SU-DHL-6 (cell line): Measurements from ENCODE around the gene ZFYVE16.

ENCODE experiments used
- H2AFZ ChIP-seq: fragments of 200-600 bp; sonication (generic); 2 replicates; pipeline ENCODE4 v1.6.1; 2014; ENCODE audit warnings: low read depth, mild to moderate bottlenecking, moderate library complexity, mixed read lengths, antibody characterized with exemption, low read length; ENCODE audit not compliant: severe bottlenecking
- H3F3A ChIP-seq: fragments of 200-600 bp; shearing (Covaris generic); 2 replicates; pipeline ENCODE4 v1.6.0; 2016; ENCODE audit warnings: antibody characterized with exemption, mild to moderate bottlenecking; ENCODE audit not compliant: insufficient read depth
- H3K27ac ChIP-seq: fragments of 200-600 bp; sonication (generic); 2 replicates; pipeline ENCODE4 v1.5.1; 2016; ENCODE audit warnings: low read depth, mild to moderate bottlenecking, low read length, moderate library complexity, mixed read lengths
- H3K27me3 ChIP-seq: fragments of 200-600 bp; sonication (generic), shearing (Covaris generic); 2 replicates; pipeline ENCODE4 v1.6.0; 2014; ENCODE audit warnings: mild to moderate bottlenecking, low read length
- H3K36me3 ChIP-seq: fragments of 200-600 bp; sonication (generic); 2 replicates; pipeline ENCODE4 v1.6.1; 2014; ENCODE audit warnings: mild to moderate bottlenecking, low read length, mixed read lengths
- H3K4me2 ChIP-seq: fragments of 300-600, 200-600 bp; shearing (Covaris generic), sonication (generic); 2 replicates; pipeline ENCODE4 v1.6.0; 2014; ENCODE audit warnings: low read length, low read depth, mild to moderate bottlenecking; ENCODE audit not compliant: poor library complexity, severe bottlenecking
- H3K4me3 ChIP-seq: fragments of 200-600 bp; sonication (generic); 2 replicates; pipeline ENCODE4 v1.5.1; 2014; ENCODE audit warnings: antibody characterized with exemption, low read length, mild to moderate bottlenecking, mixed read lengths; ENCODE audit not compliant: insufficient read depth, poor library complexity, severe bottlenecking
- H3K79me2 ChIP-seq: fragments of 200-600 bp; sonication (generic); 2 replicates; pipeline ENCODE4 v1.6.1; 2014; ENCODE audit warnings: mild to moderate bottlenecking, low read length, moderate library complexity; ENCODE audit not compliant: insufficient read depth
- H3K9ac ChIP-seq: fragments of 200-600 bp; sonication (generic); 2 replicates; pipeline ENCODE4 v1.7.0; 2014; ENCODE audit warnings: mild to moderate bottlenecking, low read length
- H3K9me2 ChIP-seq: fragments of 200-600 bp; sonication (generic); replicated peaks from 2 replicates; pipeline ENCODE4 v1.6.1; 2014; ENCODE audit warnings: low read length; ENCODE audit not compliant: insufficient read depth
- H3K9me3 ChIP-seq: fragments of 200-600 bp; sonication (generic); 2 replicates; pipeline ENCODE4 v1.6.1; 2014; ENCODE audit warnings: low read length, mixed read lengths; ENCODE audit not compliant: insufficient read depth
- H4K20me1 ChIP-seq: fragments of 200-600 bp; sonication (generic); 2 replicates; pipeline ENCODE4 v1.6.1; 2014; ENCODE audit warnings: low read depth, mild to moderate bottlenecking, antibody characterized with exemption, low read length, moderate library complexity, mixed read lengths
- CTCF ChIP-seq: fragments of 200-600 bp; sonication (generic); IDR thresholded peaks from one replicate; pipeline ENCODE4 v1.5.1; 2017; ENCODE audit warnings: antibody characterized with exemption, mild to moderate bottlenecking, low read length, moderate library complexity; ENCODE audit not compliant: insufficient read depth, poor library complexity, severe bottlenecking
- EZH2phosphoT487 ChIP-seq: fragments of 200-600 bp; sonication (generic), shearing (Covaris generic); conservative IDR thresholded peaks from 2 replicates; pipeline ENCODE4 v1.6.1; 2018; ENCODE audit warnings: mild to moderate bottlenecking, antibody characterized with exemption, low read length, moderate library complexity, mixed read lengths

The ZFYVE16 gene

DNA sequence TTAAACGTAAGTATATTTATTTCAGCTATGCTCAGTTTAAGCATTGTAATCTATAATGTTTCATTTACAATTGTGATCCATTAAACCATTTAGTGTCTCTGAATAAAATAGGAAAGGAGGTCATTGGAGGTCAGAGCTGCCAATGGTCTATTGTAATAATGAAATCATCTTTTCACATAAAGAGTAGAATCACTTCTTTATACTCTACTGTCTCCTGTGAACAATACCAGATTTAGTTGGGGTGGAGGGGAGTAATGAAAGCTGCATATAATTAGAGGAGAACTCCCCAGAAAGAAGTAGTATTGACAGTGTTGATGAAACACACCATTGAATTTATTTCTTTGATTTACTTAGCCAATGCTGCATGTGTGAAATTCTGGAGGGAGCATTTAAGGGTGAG, 35.1 kb upstream of the ZFYVE16 start:
- Histone ChIP-seq H3K27me3 (no peaks in the 10 kb centered on the region), H3K36me3 (no peaks in the 10 kb centered on the region), H3K4me3 (no peak overlapping the region), H3K9me2 (no peaks in the 10 kb centered on the region), H3K4me2 (no peak overlapping the region), H3K27ac (no peak overlapping the region), H3F3A (no peaks in the 10 kb centered on the region), H3K9me3 (no peaks in the 10 kb centered on the region), H3K79me2 (no peaks in the 10 kb centered on the region), H2AFZ (no peak overlapping the region), H3K9ac (no peak overlapping the region), H4K20me1 (no peaks in the 10 kb centered on the region)
- TF ChIP-seq EZH2phosphoT487 (no peak), CTCF (no peak)

DNA sequence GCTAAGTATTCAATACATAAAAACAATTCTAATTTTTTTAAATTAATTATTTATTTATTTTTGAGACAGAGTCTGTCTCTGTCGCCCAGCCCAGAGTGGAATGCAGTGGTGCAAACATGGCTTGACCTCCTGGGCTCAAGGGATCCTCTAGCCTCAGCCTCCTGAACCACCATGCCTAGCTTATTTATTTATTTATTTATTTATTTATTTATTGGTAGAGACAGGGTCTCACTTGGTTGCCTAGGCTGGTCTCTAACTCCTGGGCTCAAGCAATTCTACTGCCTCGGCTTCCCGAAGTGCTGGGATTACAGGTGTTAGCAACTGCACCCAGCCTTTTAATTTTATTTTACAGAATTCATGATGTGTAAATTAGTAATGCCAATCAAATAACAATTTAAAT, 33.7 kb upstream of the ZFYVE16 start:
- no peak overlapping the region for H3K4me2 ChIP-seq
- H3K9me3 ChIP-seq, result no peaks in the 10 kb centered on the region
- no peaks in the 10 kb centered on the region for H3F3A ChIP-seq
- no peak overlapping the region for H3K9ac ChIP-seq
- H3K4me3 ChIP-seq, result no peak overlapping the region
- H4K20me1 ChIP-seq, result no peaks in the 10 kb centered on the region
- no peak overlapping the region for H2AFZ ChIP-seq
- no peaks in the 10 kb centered on the region for H3K9me2 ChIP-seq
- no peaks in the 10 kb centered on the region for H3K79me2 ChIP-seq
- no peak overlapping the region for H3K27ac ChIP-seq
- no peak for TF ChIP-seq CTCF
- no peak for TF ChIP-seq EZH2phosphoT487
- no peaks in the 10 kb centered on the region for H3K36me3 ChIP-seq
- H3K27me3 ChIP-seq, result no peaks in the 10 kb centered on the region

- no peaks in the 10 kb centered on the region for H3K9me3 ChIP-seq
- H2AFZ ChIP-seq, result no peak overlapping the region
- TF ChIP-seq EZH2phosphoT487 (no peak), CTCF (no peak)
These were observed 31.3 kb upstream of the ZFYVE16 start for GRCh38 chr5:80376557-80376956.

More at GRCh38 chr5:80376557-80376956, 31.3 kb upstream of the ZFYVE16 start:
- H3F3A ChIP-seq, result no peaks in the 10 kb centered on the region
- H3K9me2 ChIP-seq, result no peaks in the 10 kb centered on the region
- no peaks in the 10 kb centered on the region for H3K36me3 ChIP-seq
- H3K4me2 ChIP-seq, result no peak overlapping the region
- H3K9ac ChIP-seq, result no peak overlapping the region
- H4K20me1 ChIP-seq, result no peaks in the 10 kb centered on the region
- no peaks in the 10 kb centered on the region for H3K27me3 ChIP-seq
- no peaks in the 10 kb centered on the region for H3K79me2 ChIP-seq
- H3K27ac ChIP-seq, result no peak overlapping the region
- H3K4me3 ChIP-seq, result no peak overlapping the region
